Kidney (tissue), 14 donors: ENCODE measurements around the gene WRNIP1. TPM values are rescaled to one million over a fixed set of nuclear protein-coding genes. Genes with fewer than 3 reads are reported as not detected.
"Not testable (repeated sequence)": the region's sequence is repeated elsewhere in the genome, so short reads cannot be mapped to it uniquely, and the experiment has no call there.

Experiments
- DNase-seq, 5 donors: peaks; one replicate each; pipeline ENCODE4 v3.0.0-alpha.2; 2013 to 2020
- FAIRE-seq: peaks from 2 replicates; lab custom pipeline; 2012; peaks lifted over from hg19 to GRCh38; lab: Jason Lieb, UNC
- H3K27ac ChIP-seq, 2 donors: one replicate each; pipeline ENCODE4 v1.7.0; 2013; ENCODE audit warnings: low read depth in 2 of 2, low read length in 2 of 2, inconsistent platforms in 1 of 2
- H3K27me3 ChIP-seq: one replicate; pipeline ENCODE4 v1.7.1; 2013; ENCODE audit warnings: low read length, inconsistent platforms; ENCODE audit not compliant: control insufficient read depth, insufficient read depth
- H3K36me3 ChIP-seq, 3 donors: one replicate each; pipeline versions ENCODE4 v1.7.0 to v1.7.1; 2013; ENCODE audit warnings: low read length in 3 of 3, control low read depth in 1 of 3, inconsistent platforms in 1 of 3; ENCODE audit not compliant: insufficient read depth in 3 of 3, control insufficient read depth in 2 of 3
- H3K4me1 ChIP-seq, 3 donors: one replicate each; pipeline versions ENCODE4 v1.7.0 to v1.7.1; 2013; ENCODE audit warnings: low read length in 3 of 3, inconsistent platforms in 1 of 3, low read depth in 1 of 3; ENCODE audit not compliant: control insufficient read depth in 2 of 3, insufficient read depth in 2 of 3
- H3K4me3 ChIP-seq, 3 donors: one replicate each; pipeline versions ENCODE4 v1.7.0 to v1.8.1; 2013; ENCODE audit warnings: low read length in 3 of 3, control low read depth in 1 of 3, inconsistent platforms in 1 of 3
- H3K9ac ChIP-seq, 3 donors: one replicate each; pipeline versions ENCODE4 v1.7.0 to v1.7.1; 2013; ENCODE audit warnings: low read length in 3 of 3, control low read depth in 1 of 3, inconsistent platforms in 1 of 3
- H3K9me3 ChIP-seq, 3 donors: one replicate each; pipeline versions ENCODE4 v1.7.0 to v1.7.1; 2013; ENCODE audit warnings: low read length in 3 of 3, control low read depth in 1 of 3, inconsistent platforms in 1 of 3; ENCODE audit not compliant: control insufficient read depth in 2 of 3, insufficient read depth in 1 of 3
- intact Hi-C: fragments of 100-400 bp; cut with DNase I; formaldehyde crosslinking; loops from one replicate; pipeline ENCODE4 v1.11.1; 2022
- polyA plus RNA-seq: library from polyadenylated mRNA; stranded (reverse); fragments of 350-450 nt; fragmentation: Illumina TruSeq; extraction: RNeasy Lipid Tissue Mini Kit (QIAGEN cat#74804); gene quantifications from one replicate; pipeline ENCODE4 v1.2.3, GENCODE V29; 2014; ENCODE audit warnings: low read depth, low replicate concordance; ENCODE audit not compliant: insufficient read depth
- total RNA-seq: library from RNA; stranded (reverse); fragmentation: NEBNext Ultra II Directional; extraction: Animal tissue kit (Norgen Biotek cat#: 25700); gene quantifications from one replicate; pipeline ENCODE4 v1.2.1, GENCODE V29; 2021
- TF ChIP-seq, protein P1 (sequence below): IDR thresholded peaks from 3 replicates; pipeline ENCODE4 v1.5.1; 2012; ENCODE audit warnings: mild to moderate bottlenecking, moderate library complexity, borderline replicate concordance; ENCODE audit not compliant: insufficient read depth; ENCODE audit errors: extremely low read depth
- donor health status: control.
- donor health status: control.
- donor health status: control.
- donor health status: control.
- donor health status: control.
- donor health status: DM: yes; HTN: yes; CAD: no.
- donor health status: Normal renal cell carcinoma (clear cell type).

Gene WRNIP1
- total and polyA plus RNA-seq, 2 donors from 2014 or later: 38.0 to 46.3 TPM

DNA sequence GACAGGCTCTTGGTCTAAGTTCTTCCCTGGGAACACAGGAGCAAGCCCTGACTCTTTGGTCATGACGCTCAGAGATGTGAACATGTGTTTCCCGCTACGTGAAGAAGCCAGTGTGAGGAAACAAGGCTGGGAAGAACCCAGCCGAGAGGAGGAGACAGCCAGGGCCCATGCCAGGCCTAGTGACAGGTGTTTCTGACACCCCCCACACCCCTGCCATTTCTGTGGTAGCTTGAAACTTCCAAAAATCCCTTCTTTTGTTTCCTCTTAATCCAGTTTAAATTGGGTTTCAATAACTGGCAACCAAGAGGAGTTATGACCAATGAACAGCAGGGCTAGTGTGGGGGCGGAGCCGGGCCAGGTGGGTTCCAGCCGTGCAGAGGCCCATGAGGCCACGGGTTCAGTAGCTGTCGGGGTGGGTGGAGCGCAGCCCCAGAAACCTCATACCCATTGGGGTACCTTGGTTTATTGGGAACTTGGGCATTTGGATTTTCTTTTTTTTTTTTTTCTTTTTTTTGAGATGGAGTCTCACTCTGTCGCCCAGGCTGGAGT is 33.5 kb downstream of the WRNIP1 start:
- intact Hi-C loops: no loop called here
- no peaks in the 10 kb centered on the region for H3K27me3 ChIP-seq
- H3K4me1 ChIP-seq: peaks cover 0 to 4% (median 0%) of the 10 kb centered on the region in 3 donors
- TF ChIP-seq, protein P1, sequence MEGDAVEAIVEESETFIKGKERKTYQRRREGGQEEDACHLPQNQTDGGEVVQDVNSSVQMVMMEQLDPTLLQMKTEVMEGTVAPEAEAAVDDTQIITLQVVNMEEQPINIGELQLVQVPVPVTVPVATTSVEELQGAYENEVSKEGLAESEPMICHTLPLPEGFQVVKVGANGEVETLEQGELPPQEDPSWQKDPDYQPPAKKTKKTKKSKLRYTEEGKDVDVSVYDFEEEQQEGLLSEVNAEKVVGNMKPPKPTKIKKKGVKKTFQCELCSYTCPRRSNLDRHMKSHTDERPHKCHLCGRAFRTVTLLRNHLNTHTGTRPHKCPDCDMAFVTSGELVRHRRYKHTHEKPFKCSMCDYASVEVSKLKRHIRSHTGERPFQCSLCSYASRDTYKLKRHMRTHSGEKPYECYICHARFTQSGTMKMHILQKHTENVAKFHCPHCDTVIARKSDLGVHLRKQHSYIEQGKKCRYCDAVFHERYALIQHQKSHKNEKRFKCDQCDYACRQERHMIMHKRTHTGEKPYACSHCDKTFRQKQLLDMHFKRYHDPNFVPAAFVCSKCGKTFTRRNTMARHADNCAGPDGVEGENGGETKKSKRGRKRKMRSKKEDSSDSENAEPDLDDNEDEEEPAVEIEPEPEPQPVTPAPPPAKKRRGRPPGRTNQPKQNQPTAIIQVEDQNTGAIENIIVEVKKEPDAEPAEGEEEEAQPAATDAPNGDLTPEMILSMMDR: no peak
- no peaks in the 10 kb centered on the region for H3K9me3 ChIP-seq
- FAIRE-seq (no peak), DNase-seq (no peak)
- H3K36me3 ChIP-seq: no peaks in the 10 kb centered on the region
- H3K4me3 ChIP-seq: no peak overlapping the region
- no peak overlapping the region for H3K27ac ChIP-seq
- H3K9ac ChIP-seq: no peak overlapping the region

DNA sequence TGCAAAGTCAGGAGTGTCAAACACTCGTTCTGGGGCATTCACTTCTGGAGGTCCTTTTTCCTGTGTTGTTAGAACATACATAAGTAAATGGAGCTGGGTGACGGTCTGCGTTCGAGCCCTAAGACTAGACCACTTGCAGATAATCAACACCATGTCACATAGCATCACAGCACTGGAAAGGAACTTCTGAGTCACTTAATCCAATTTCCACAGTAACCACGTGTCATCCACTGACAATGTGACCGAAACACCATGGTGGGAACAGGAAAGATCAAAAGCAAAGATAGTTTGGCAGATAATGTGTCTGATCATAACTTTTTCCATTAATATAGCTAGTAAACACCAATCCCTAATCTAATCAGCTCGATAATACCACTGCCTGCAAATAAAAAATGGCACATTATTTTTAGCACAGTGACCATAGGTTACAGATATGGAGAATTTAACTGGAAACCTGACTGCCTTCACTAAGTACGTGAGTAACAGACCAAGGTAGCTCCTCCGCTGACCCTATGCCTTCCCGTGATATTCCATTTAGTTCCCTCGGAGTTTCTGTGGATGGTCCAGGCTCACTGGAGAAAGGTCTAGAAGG is 34.8 kb downstream of the WRNIP1 start:
- Histone ChIP-seq H3K9ac (no peak overlapping the region), H3K27ac (no peak overlapping the region), H3K27me3 (no peaks in the 10 kb centered on the region), H3K9me3 (no peaks in the 10 kb centered on the region), H3K4me1 (peaks cover 0 to 10% (median 4%) of the 10 kb centered on the region in 3 donors), H3K4me3 (no peak overlapping the region), H3K36me3 (no peaks in the 10 kb centered on the region)
- intact Hi-C loops: no loop called here
- no peak for FAIRE-seq
- DNase-seq: no peak
- TF ChIP-seq, protein P1: no peak

DNA sequence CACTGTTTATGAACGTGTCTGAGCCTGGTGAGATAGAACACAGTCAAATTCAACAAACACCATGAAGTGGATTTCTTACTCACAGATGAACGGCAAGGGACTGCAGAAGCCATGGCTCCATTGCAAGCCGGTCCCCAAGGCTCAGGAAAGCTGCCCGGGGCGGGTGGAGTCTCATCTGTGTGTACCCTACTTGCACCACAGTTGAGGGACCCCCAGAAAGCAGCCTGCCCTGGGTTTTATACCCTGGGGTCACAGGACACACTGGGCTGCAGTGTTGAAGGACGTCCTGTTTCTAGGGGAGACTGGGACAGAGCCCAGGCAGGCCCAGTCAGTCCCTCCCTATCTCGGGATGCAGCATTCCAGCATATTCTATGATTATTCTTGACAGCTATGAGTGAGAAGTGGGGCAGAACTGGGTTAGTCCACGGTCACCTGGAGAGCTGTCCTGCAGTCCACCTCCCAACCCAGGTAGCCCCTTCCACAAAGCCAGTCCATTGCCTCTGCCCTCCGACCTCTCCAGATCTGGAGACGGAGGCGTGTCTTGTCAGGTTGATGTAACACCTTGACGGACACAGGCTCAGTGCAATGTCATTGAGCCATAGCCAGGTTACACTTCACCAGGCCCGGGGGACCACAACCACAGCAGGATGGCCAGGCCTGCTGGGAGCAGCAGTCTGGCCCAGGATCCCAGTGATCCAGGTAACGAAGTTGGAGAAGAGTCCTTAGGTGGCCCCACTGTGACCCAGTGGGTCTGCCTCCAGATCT is 35.5 kb downstream of the WRNIP1 start:
- Histone ChIP-seq H3K27me3 (no peaks in the 10 kb centered on the region), H3K4me3 (no peak overlapping the region), H3K36me3 (no peaks in the 10 kb centered on the region), H3K9ac (no peak overlapping the region), H3K4me1 (peaks cover 0 to 10% (median 4%) of the 10 kb centered on the region in 3 donors), H3K27ac (no peak overlapping the region), H3K9me3 (no peaks in the 10 kb centered on the region)
- DNase-seq: no peak
- FAIRE-seq: no peak
- TF ChIP-seq, protein P1: no peak
- intact Hi-C loops: no loop called here

DNA sequence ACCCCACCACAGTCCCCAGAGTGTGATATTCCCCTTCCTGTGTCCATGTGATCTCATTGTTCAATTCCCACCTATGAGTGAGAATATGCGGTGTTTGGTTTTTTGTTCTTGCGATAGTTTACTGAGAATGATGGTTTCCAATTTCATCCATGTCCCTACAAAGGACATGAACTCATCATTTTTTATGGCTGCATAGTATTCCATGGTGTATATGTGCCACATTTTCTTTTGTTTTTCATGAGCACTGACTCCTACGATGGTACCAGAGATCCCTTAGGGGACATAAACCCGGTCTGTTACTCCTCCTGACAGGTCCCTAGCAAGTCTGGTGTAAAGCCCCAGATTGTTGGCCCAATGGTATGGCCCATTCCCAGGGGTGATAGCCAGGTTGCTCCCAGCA is 36.5 kb downstream of the WRNIP1 start:
- H3K4me3 ChIP-seq, FAIRE-seq, H3K9ac ChIP-seq, H3K27ac ChIP-seq, H3K36me3 ChIP-seq, DNase-seq, H3K9me3 ChIP-seq, intact Hi-C loops, H3K27me3 ChIP-seq: not testable (repeated sequence)
- peaks cover 0 to 12% (median 4%) of the 10 kb centered on the region in 3 donors for H3K4me1 ChIP-seq
